GM23248 (cell line): Measurements from ENCODE around the gene PPDPF.

ENCODE experiments used
- EZH2 ChIP-seq: fragments of 200-600 bp; sonication (generic); IDR thresholded peaks from 2 replicates; pipeline ENCODE4 v1.6.1; 2018; ENCODE audit warnings: antibody characterized with exemption, mild to moderate bottlenecking; ENCODE audit not compliant: insufficient read depth, poor library complexity, severe bottlenecking
- EZH2phosphoT487 ChIP-seq: fragments of 200-600 bp; sonication (generic); IDR thresholded peaks from 2 replicates; pipeline ENCODE4 v1.6.1; 2018; ENCODE audit warnings: antibody characterized with exemption, moderate library complexity, mild to moderate bottlenecking, low read depth; ENCODE audit not compliant: insufficient read depth

DNA sequence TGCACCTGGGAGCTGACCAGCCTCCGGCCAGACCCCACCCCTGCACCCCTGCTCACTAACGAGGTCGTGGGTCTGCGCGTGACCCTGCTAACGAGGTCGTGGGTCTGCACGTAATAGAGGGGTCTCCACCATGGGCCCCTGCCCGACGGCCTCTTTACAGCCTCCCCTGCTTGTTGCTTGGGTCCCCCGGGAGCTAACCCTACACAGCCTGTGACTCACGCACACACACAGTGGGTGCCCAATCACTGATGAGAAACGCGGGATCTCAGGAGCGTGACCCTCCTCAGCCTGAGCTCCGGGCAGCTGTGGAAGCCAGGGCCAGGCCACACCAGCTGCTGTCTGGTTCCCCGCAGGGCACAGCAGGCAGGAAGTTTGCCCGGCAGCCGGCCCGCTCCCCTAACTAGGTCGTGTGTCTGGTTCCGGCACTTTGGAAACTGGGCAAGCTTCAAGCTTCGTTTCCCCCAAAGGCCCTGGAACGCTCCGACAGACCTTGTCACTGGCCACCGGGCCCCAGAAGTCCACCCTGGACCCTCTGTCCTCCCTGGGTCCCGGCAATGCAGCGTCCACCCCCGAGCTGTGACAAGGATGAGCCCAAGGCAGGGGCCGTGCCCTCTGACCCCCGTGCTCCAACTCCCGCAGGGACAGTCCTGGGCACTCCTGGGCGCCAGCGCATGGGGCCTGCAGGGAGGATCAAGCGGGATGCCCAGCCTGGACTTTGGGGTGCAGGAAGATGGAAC, 15.8 kb downstream of the PPDPF start:
- TF ChIP-seq EZH2 (no peak), EZH2phosphoT487 (no peak)
